ENCODE results near the gene SFXN5.

SFXN5 gene

DNA sequence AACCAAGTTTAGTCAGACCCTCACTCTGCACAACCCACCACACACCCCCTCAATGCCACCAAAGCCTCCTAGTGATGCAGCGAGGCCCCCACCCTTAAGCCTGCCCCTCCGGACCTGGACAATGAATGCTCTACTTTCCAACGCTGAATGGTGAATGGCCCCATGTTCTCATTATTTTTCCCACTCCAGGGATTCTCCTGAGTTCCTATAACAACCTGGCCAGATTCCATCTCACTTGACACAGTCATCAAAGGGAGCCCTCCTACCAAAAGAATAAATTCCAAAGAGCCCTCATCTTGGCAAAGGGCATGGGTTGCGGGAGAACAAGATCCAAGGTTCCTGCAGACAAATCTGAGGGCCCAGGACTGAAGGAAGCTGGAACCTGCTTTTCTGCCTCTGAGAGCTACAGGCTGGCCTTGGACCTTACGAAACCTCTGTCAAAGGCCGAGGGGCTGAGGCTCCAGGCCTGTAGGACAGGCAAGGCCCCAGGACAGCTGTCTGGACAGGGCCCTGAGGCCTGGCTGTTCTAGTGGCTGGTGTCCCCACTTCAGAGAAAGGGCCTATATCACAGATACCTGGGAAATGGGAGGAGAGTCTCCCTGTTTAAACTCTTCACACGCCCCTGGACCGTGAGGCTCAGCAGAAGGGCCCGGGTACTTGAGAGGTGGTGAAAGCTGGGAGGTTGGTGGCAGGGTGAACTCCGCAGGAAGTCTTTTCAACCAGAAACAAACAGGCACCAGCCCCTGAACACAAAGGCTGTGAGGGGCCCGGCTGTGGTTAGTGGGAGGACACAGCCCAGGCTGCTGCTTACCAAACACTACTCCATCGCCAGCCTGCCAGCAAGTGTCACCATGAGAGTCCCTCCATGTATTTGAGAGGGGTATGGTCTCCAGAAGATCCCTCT, 27.3 kb downstream of the SFXN5 start:
- 70 to 76% methylated on average over 12 of the region's 12 CpGs for WGBS, 2 experiments
- no peaks in the 10 kb centered on the region for H3K9me3 ChIP-seq (ENCODE audit: control insufficient read depth, low read length)
- H3K4me3 ChIP-seq (ENCODE audit: insufficient read depth, low read depth, low read length), result no peak overlapping the region
- no peaks in the 10 kb centered on the region for H3K36me3 ChIP-seq (ENCODE audit: control insufficient read depth, insufficient read depth, low read length)
- H3K27me3 ChIP-seq (ENCODE audit: control insufficient read depth, insufficient read depth, low read length, poor library complexity, severe bottlenecking), result no peaks in the 10 kb centered on the region
- H3K27ac ChIP-seq (ENCODE audit: insufficient read depth, low read depth, low read length, poor library complexity, severe bottlenecking), result no peak overlapping the region
- peaks cover 21% of the 10 kb centered on the region for H3K4me1 ChIP-seq (ENCODE audit: control insufficient read depth, insufficient read depth, low read length)

DNA sequence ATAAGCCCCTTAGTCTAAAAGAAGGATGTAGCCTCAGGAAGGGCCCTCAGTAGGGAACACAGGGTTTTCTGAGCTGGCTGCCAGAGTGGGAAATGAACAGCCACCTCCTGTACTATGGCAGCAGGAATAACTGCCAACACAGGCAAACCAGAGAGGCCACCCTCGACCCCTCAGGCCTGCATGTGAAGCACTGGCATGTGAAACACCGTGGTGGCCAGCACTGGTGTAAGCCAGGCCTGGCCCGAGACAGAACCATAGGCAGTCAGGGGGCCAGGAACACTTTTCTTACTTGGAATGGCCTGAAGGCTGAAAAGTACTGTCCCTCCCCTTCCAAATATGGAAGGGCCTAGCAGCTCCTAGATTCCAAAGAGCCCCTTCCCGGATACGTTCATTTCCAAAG, 28.2 kb downstream of the SFXN5 start:
- no peak overlapping the region for H3K27ac ChIP-seq (ENCODE audit: insufficient read depth, low read depth, low read length, poor library complexity, severe bottlenecking)
- H3K4me3 ChIP-seq (ENCODE audit: insufficient read depth, low read depth, low read length), result no peak overlapping the region
- no peaks in the 10 kb centered on the region for H3K27me3 ChIP-seq (ENCODE audit: control insufficient read depth, insufficient read depth, low read length, poor library complexity, severe bottlenecking)
- no peaks in the 10 kb centered on the region for H3K9me3 ChIP-seq (ENCODE audit: control insufficient read depth, low read length)
- H3K4me1 ChIP-seq (ENCODE audit: control insufficient read depth, insufficient read depth, low read length), result peaks cover 20% of the 10 kb centered on the region
- 78 to 80% methylated on average over 3 of the region's 5 CpGs for WGBS, 2 experiments
- no peaks in the 10 kb centered on the region for H3K36me3 ChIP-seq (ENCODE audit: control insufficient read depth, insufficient read depth, low read length)

DNA sequence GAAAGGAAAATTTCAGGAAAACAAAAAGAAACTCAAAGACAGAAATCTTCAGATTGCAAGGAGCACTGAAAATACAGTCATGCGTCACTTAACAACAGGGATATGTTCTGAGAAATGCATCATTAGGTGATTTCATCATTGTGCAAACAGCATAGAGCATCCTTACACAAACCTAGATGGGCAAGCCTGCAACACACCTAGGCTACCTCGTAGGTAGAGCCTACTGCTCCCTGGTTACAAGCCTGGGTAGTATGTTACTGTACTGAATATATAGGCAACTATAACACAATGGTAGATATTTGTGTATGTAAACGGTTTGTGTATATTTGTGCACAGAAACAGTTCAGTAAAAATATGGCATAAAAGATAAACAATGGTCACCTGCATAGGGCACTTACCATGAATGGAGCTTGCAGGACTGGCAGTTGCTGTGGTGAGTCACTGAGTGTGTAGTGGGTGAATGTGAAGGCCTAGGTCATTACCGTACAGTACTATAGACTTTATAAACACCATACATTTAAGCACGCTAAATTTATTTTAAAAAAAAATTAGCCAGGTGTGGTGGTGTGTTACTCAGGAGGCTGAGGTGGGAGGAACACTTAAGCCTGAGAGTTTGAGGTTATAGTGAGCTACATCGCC, 33.4 kb downstream of the SFXN5 start:
- no peaks in the 10 kb centered on the region for H3K9me3 ChIP-seq (ENCODE audit: control insufficient read depth, low read length)
- no peak overlapping the region for H3K4me3 ChIP-seq (ENCODE audit: insufficient read depth, low read depth, low read length)
- H3K27ac ChIP-seq (ENCODE audit: insufficient read depth, low read depth, low read length, poor library complexity, severe bottlenecking), result no peak overlapping the region
- H3K36me3 ChIP-seq (ENCODE audit: control insufficient read depth, insufficient read depth, low read length), result no peaks in the 10 kb centered on the region
- 91 to 92% methylated on average over 3 to 5 of the region's 6 CpGs for WGBS, 2 experiments
- peaks cover 6% of the 10 kb centered on the region for H3K4me1 ChIP-seq (ENCODE audit: control insufficient read depth, insufficient read depth, low read length)
- no peaks in the 10 kb centered on the region for H3K27me3 ChIP-seq (ENCODE audit: control insufficient read depth, insufficient read depth, low read length, poor library complexity, severe bottlenecking)

DNA sequence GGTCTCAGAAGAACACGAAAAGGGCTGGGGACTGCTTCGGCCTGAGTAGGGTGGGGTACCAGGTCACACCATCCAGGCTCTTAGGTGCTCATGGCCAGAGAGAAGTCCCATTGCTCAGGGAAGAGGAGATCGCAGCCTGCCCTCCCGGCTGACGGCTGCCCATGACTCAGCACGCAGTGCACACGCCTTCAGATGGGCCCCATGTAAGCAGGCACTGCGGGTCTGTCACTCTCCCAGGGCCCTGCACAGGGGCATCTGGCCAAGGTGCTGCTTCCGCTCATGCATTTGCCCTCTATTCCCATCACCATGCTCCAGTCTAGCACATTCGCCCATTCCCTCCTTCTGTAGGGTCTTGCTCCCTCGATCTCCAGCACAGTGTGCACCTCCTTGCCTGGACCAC, 34.7 kb downstream of the SFXN5 start:
- Histone ChIP-seq H3K27me3 (ENCODE audit: control insufficient read depth, insufficient read depth, low read length, poor library complexity, severe bottlenecking) (no peaks in the 10 kb centered on the region), H3K4me3 (ENCODE audit: insufficient read depth, low read depth, low read length) (no peak overlapping the region), H3K27ac (ENCODE audit: insufficient read depth, low read depth, low read length, poor library complexity, severe bottlenecking) (no peak overlapping the region), H3K4me1 (ENCODE audit: control insufficient read depth, insufficient read depth, low read length) (peaks cover 6% of the 10 kb centered on the region), H3K36me3 (ENCODE audit: control insufficient read depth, insufficient read depth, low read length) (no peaks in the 10 kb centered on the region), H3K9me3 (ENCODE audit: control insufficient read depth, low read length) (no peaks in the 10 kb centered on the region)
- WGBS, 2 experiments, result 91 to 94% methylated on average over 11 of the region's 11 CpGs

DNA sequence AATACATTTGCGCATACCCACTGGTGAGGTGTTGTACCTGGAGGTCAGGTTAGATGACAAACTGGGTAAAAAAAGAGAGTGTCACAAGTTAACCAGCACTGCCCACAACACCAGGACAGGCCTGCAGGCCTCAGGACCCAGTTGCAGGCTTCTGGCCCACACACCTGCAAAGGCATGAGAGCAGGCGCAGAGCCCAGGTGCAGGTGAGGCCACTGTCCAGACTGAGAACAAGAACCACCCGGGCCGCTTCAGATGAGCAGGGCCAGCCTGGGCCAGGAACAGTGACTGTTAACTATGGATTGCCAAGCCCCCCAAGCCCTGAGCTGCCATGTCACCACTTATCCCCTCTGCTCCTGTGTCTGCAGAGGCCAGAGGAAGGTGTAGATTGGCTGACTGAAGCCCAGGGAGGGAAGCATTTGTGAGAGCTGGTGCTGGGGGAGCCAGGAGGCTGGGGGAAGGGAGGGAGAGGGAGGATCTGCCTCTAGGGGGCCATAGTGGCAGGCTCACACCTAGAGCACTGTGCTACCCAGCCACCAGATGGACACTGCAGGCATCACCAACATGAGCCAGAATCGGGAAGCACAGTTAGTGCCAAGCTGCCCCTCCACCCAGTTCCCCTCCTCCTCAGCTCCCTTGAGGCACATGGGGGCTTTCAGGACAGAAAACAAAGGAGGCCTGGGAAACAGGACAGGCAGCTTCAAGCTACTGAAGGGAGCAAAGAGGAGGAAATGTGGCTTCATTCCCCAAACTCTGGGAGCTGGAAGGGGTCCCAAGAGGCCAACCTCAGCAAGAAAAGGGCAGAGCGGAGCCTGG, 35.4 kb downstream of the SFXN5 start:
- Histone ChIP-seq H3K27ac (ENCODE audit: insufficient read depth, low read depth, low read length, poor library complexity, severe bottlenecking) (no peak overlapping the region), H3K9me3 (ENCODE audit: control insufficient read depth, low read length) (no peaks in the 10 kb centered on the region), H3K27me3 (ENCODE audit: control insufficient read depth, insufficient read depth, low read length, poor library complexity, severe bottlenecking) (no peaks in the 10 kb centered on the region), H3K4me3 (ENCODE audit: insufficient read depth, low read depth, low read length) (no peak overlapping the region), H3K36me3 (ENCODE audit: control insufficient read depth, insufficient read depth, low read length) (no peaks in the 10 kb centered on the region), H3K4me1 (ENCODE audit: control insufficient read depth, insufficient read depth, low read length) (peaks cover 6% of the 10 kb centered on the region)
- WGBS, 2 experiments, result 85 to 90% methylated on average over 6 of the region's 6 CpGs

DNA sequence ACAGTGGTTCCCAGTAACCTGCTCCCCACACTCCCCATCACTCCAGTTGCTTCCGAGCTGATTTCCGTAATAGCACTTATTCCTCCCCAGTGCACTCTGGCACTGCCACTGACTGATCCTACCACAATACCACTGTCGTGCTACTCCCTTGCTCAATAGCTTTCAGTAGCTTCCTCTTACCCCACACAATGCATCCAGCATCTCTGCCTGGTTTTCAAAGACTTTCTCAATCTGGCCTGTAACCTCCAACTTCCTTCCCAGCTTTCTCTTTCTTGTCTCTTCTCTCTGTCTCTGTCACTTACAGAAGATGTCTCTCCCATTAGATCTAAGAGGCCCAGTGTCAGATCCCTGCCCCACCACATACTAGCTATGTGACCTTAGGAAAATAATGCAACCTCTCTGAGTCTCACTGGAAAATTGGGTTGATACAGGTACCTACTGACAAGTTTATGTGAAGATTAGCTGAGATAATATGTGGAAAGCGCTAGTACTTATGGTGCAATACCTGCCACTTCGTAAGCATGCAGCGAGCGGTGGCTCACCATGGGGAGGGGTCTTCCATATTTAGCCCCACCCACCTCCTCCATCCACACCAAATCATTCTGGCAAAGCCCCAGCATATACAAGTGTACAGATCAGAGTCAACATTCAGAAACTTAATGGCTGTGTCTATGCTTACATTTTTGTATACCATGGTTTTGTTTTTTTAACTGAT, 36.7 kb downstream of the SFXN5 start:
- no peak overlapping the region for H3K27ac ChIP-seq (ENCODE audit: insufficient read depth, low read depth, low read length, poor library complexity, severe bottlenecking)
- 92 to 94% methylated on average over 7 of the region's 7 CpGs for WGBS, 2 experiments
- H3K36me3 ChIP-seq (ENCODE audit: control insufficient read depth, insufficient read depth, low read length), result no peaks in the 10 kb centered on the region
- no peaks in the 10 kb centered on the region for H3K9me3 ChIP-seq (ENCODE audit: control insufficient read depth, low read length)
- H3K27me3 ChIP-seq (ENCODE audit: control insufficient read depth, insufficient read depth, low read length, poor library complexity, severe bottlenecking), result no peaks in the 10 kb centered on the region
- no peak overlapping the region for H3K4me3 ChIP-seq (ENCODE audit: insufficient read depth, low read depth, low read length)
- H3K4me1 ChIP-seq (ENCODE audit: control insufficient read depth, insufficient read depth, low read length), result peaks cover 6% of the 10 kb centered on the region

DNA sequence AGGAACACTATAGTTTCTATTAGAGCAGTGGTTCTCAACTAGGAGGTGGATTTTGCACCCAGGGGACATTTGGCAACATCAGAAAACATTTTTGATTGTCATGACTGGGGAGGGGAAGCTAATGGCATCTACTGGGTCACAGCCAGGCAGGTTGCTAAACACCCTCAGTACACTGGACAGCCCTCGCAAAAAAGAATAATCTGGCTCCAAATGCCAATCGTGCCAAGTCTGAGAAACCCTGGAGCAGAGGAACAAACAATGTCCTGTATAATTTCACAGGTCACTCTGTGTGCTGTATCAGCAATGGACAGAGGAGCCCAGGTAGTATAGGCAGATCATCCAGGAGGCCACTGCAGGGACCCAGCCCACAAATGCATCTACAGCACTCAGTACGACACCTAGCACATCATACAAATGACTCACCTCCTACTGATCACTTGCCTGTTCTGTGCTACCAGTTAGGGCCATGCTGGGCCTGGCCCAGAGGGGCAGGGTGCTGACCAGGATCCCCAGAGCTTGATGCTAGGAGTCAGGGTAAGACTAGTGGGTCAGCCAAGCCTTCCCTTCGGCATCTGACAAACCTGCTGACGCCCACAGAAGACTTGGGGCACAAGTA, 37.6 kb downstream of the SFXN5 start:
- no peak overlapping the region for H3K4me3 ChIP-seq (ENCODE audit: insufficient read depth, low read depth, low read length)
- H3K9me3 ChIP-seq (ENCODE audit: control insufficient read depth, low read length), result no peaks in the 10 kb centered on the region
- H3K27ac ChIP-seq (ENCODE audit: insufficient read depth, low read depth, low read length, poor library complexity, severe bottlenecking), result no peak overlapping the region
- 92 to 93% methylated on average over 5 of the region's 5 CpGs for WGBS, 2 experiments
- peaks cover 6% of the 10 kb centered on the region for H3K4me1 ChIP-seq (ENCODE audit: control insufficient read depth, insufficient read depth, low read length)
- H3K36me3 ChIP-seq (ENCODE audit: control insufficient read depth, insufficient read depth, low read length), result no peaks in the 10 kb centered on the region
- H3K27me3 ChIP-seq (ENCODE audit: control insufficient read depth, insufficient read depth, low read length, poor library complexity, severe bottlenecking), result no peaks in the 10 kb centered on the region

DNA sequence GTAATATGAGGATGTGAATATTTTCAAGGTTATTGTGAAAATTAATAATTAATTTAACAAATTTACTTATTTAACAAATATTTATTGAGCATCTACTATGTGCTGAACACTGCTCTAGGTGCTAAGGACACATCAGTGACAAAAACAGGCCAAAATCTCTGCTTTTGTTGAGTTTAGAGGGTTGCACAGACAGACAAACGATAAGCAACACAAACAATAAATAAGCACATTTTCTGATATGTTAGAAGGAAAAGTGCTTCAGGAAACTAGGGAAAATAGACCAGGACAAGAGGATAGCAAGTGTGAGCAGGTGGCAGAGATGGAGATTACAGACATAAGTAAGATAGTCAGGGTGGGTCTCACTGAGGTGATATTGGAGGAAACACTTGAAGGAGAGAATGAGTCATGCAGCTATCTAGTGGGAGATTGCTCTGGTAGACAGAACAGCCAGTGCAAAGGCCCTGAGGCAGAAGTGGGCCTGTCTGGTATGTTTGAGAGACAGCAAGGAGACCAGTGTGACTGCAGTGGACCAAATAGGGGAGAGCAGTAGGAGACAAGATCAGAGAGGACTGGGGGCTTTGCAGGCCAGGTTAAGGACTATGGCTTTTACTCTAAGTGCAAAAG, 38.3 kb downstream of the SFXN5 start:
- Histone ChIP-seq H3K4me1 (ENCODE audit: control insufficient read depth, insufficient read depth, low read length) (peaks cover 6% of the 10 kb centered on the region), H3K27me3 (ENCODE audit: control insufficient read depth, insufficient read depth, low read length, poor library complexity, severe bottlenecking) (no peaks in the 10 kb centered on the region), H3K36me3 (ENCODE audit: control insufficient read depth, insufficient read depth, low read length) (no peaks in the 10 kb centered on the region), H3K4me3 (ENCODE audit: insufficient read depth, low read depth, low read length) (no peak overlapping the region), H3K9me3 (ENCODE audit: control insufficient read depth, low read length) (no peaks in the 10 kb centered on the region), H3K27ac (ENCODE audit: insufficient read depth, low read depth, low read length, poor library complexity, severe bottlenecking) (no peak overlapping the region)
- 100% methylated on average over 1 of the region's 1 CpG; no CpG with 5 or more reads in 1 of the 2 experiments for WGBS, 2 experiments

DNA sequence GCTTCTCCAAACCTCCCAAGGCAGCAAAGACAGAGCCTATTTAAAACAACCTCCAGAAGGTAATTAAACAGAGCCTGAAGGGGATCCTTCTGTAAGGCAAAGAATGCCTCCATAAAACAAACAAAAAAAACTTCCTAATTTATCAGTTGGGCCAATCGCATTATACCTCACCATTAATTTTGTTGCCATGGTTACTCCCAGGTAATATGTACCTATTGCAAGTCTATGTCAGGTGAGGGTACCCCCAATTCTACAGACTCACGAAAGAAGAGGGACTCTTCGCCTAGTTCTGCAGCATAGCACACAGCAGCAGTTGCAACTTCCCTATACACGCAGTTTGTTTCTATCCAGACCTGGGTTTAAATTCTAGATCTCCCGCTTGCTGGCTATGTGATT, 38.8 kb downstream of the SFXN5 start:
- Histone ChIP-seq H3K4me3 (ENCODE audit: insufficient read depth, low read depth, low read length) (no peak overlapping the region), H3K27ac (ENCODE audit: insufficient read depth, low read depth, low read length, poor library complexity, severe bottlenecking) (no peak overlapping the region), H3K27me3 (ENCODE audit: control insufficient read depth, insufficient read depth, low read length, poor library complexity, severe bottlenecking) (no peaks in the 10 kb centered on the region), H3K36me3 (ENCODE audit: control insufficient read depth, insufficient read depth, low read length) (no peaks in the 10 kb centered on the region), H3K9me3 (ENCODE audit: control insufficient read depth, low read length) (no peaks in the 10 kb centered on the region), H3K4me1 (ENCODE audit: control insufficient read depth, insufficient read depth, low read length) (peaks cover 6% of the 10 kb centered on the region)
- 94 to 96% methylated on average over 5 of the region's 5 CpGs for WGBS, 2 experiments
